ENCODE data around the gene HEATR5B.
"Not testable (repeated sequence)": the region's sequence is repeated elsewhere in the genome, so short reads cannot be mapped to it uniquely, and the experiment has no call there.

The HEATR5B gene

GRCh38 chr2:37061776-37062175, 22.4 kb downstream of the HEATR5B start:
- DNase-seq (ENCODE audit: low read depth) = no peak

DNA sequence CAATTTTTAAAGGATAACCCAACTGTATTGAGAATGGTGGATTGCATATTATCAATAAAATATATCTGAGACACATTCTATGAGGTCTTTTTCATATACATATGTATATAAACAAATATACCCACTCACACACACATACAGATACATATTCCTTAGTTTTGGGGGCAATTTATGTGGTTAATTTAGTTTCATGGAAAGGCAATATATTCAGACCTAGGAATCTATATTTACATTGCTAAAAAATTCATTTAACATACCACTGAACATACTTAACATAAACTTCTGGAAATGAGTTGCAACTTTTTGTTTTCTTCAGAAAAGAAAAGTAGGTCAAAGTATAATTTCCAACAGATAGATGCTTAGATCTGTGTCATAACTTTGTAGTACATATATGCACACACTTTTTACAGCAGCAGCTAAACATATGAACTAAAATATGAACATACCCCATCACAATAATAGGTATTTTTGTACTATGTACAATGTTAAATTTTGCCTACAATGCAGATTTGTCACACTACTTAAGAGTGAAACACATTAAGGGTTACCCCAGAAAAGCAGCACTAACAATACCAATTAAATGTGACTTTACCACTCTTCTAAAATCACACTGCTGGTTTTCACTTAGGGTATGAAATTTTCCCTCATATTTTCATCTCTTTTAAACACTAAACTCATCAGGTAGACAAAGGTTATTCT, 23.0 kb downstream of the HEATR5B start:
- DNase-seq (ENCODE audit: low read depth) = no peak

GRCh38 chr2:37060446-37060845, 23.7 kb downstream of the HEATR5B start:
- no peak for DNase-seq (ENCODE audit: low read depth)

DNA sequence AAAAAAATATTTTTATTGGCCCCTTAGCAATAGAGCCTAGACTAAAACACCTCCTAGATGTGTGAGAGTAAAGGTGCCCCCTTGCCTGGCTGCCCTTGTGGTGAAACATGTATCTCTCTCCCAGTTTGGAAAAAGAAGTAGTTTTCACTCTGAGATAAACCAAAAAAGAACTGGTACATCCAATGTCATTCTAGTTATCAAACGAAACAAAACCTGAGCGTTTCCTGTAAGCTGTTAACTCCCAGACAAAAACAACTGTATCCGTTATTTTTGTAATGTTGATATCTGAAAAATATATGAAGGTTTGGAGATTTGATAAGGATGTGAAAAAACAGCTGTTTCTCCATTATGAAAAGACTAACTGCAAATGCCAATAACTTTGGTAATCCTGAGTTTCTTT, 24.3 kb downstream of the HEATR5B start:
- no peak for DNase-seq (ENCODE audit: low read depth)

- no peak for DNase-seq (ENCODE audit: low read depth)
These were observed 31.4 kb downstream of the HEATR5B start for GRCh38 chr2:37052600-37053332.

DNA sequence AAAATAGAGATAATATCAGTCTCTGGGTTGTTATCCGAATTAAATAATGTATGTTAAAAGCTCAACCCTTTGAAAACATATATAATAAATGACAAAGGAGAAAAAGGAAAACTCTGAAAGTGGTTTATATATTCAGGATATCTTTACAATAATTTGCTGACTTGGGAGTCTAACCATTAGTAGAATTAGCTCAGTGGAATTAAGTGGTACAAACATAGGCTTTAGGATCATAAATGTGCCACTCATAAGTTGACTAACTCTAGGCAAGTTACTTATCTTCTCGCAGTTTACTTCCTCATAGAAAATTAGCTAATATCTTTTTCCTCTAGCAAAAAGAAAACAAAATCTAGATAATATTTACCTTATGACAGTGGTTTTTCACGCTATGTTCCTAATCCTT, 44.6 kb downstream of the HEATR5B start:
- DNase-seq (ENCODE audit: low read depth) = no peak

- no peak for DNase-seq (ENCODE audit: low read depth)
These were observed 46.4 kb downstream of the HEATR5B start for GRCh38 chr2:37037771-37038170.

DNA sequence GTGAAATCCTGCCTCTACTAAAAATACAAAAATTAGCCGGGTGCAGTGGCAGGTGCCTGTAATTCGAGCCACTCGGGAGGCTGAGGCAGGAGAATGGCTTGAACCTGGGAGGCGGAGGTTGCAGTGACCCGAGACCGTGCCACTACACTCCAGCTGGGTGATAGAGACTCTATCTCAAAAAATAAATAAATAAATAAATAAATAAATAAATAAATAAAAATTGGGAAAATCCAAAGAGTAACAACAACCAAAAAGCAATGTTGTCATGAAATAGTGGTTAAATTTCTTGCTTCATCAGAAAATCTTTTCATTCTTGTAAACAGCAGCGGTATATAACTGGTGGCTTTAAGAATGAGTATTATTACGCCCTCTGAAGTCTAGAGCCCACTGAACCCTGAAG, 54.4 kb downstream of the HEATR5B start:
- DNase-seq (ENCODE audit: low read depth) = no peak

- DNase-seq (ENCODE audit: low read depth) = no peak
These were observed 58.1 kb downstream of the HEATR5B start for GRCh38 chr2:37026050-37026449.

GRCh38 chr2:37020887-37021796, 63.0 kb downstream of the HEATR5B start:
- DNase-seq (ENCODE audit: low read depth) = peak; percentile 12

DNA sequence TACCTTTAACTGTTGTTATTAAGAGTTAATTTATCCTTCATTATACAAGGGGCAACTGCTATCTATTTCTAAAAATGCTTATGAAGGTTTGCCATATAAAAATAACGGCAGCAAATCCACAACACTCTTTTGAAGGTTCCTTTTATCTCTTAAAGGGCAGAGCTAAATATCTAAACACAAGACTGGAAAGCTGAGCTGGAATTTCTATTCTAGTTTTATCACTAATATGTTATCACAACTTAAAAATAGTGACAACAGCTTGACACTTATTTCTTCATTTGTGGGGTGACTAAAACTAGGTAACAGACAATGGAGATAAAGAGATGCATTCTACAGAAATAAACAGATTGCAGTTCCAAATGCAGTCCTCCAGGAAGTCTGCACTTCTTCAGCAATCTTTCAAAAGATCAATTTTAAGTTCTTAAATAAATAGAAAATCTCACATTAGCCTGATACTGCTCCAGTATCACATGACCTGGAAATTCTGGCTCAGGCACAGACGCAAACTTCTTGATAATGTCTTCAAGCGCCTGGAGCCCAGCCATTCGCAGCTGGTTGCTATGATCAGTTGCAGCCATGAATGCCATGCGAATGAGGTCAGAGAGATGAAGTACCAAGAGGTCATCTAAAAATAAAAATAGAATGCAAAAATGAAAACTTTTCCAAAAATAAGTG, 63.8 kb downstream of the HEATR5B start:
- peak; percentile 60 for DNase-seq (ENCODE audit: low read depth)

DNA sequence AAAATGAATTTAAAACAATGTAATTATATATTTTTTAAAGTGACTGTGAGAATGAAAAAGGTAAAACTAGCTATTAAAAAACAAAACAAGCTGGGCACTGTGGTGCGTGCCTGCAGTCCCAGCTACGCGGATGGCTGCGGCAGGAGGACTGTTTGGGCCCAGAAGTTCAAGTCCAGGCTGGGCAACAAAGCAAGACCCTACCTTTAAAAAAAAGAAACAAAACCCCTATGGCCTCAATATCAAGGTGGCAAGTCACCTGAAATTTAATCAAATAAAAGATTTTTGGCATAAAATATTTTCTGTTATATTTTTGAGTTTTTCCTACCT, 70.9 kb downstream of the HEATR5B start:
- DNase-seq (ENCODE audit: low read depth) = no peak

DNA sequence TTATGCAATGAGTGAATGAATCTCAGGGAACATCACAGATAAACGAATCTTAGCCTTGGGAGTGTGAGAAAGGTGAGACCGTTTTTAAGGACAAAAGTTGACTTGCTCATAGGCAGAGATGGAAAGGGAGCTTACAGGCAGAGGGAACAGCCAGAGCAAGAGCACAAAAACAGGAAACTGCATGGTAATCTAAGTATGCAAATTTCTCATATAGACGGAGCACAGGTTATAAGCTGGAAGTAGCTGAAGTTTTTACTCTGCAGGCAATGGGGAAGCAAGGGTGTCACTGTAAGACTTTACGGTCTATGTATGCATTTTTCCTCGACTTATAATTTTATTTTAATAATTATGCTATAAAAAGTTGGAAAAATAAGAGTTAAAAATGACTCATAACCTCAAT, 73.0 kb downstream of the HEATR5B start:
- DNase-seq (ENCODE audit: low read depth) = no peak

DNA sequence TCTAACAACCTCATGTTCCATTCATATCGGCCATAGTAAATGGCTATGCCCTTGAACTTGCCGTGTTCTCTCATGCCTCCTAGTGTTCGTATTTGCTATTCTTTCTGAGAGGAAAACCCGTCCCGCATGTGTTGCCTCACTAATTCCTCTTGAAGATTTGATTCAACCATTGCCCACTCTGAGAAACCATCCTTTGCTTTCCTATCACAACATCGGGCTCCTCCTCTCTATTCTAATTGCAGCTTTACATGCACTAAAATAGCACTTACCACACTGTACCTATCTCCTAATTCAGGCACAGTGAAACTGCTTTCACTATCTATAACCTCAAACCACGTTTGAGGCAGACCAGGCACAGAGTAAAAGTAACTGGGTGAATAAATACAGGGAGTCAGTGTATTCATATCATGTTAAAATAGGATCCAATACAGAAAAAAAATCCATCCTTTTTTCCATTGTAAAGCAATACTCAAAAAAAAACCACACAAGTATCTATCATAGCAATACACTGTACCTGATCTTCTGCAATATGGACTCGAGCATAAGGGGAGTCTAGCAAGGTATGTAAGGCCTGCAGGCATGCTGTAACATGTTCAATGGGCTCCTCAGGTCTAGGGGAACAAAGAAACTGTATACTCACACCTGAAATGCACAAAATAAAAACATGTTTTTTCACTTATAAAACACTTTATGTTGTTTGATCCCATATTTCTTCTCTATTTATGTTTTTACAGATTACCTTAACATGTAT, 78.9 kb downstream of the HEATR5B start:
- no peak for DNase-seq (ENCODE audit: low read depth)

DNA sequence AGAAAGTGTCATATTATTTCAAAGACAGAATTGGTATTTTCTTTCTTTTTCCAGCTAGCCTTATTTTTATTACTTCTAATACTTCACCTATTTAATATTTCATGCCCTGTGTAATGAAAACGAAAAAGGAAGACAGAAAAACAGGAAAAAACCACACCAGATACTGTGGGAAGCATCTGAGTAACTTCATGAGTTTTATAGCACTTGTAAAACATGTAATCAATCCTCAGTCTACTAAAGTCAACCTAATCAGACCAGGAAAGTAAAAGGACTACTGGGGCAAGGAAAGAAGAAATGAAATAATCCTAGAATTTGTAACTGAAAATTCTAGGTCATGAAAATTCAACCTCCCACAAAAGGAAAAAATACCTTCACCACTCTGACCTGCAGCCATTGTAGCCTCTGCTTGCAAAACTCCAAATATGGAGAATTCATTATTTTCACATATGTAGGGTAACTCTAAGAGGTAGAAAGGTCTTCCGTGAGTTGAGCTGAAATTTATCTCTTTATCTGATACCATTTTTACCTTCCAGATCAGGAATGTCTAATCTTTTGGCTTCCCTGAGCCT, 83.1 kb downstream of the HEATR5B start:
- no peak for DNase-seq (ENCODE audit: low read depth)

DNA sequence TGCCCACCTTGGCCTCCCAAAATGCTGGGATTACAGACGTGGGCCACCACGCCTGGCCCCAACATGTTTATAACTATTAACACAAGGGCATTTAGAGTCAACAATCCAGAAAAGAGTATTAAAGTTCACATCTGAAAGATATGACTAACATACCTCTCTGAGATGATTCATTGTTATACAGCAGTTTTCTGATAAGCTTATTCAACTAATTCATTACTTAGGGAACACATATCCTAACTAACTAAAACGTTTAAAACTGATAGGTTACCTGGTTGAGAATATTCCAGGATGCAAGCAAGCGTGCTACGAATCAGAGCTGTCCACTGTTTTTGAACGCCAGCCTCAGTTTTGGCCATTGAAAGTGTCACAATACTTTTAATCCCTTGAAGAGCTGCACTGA, 83.9 kb downstream of the HEATR5B start:
- no peak for DNase-seq (ENCODE audit: low read depth)

- DNase-seq (ENCODE audit: low read depth) = not testable (repeated sequence)
These were observed 84.8 kb downstream of the HEATR5B start for GRCh38 chr2:36999416-36999815.

GRCh38 chr2:36993841-36994620, 90.1 kb downstream of the HEATR5B start:
- DNase-seq (ENCODE audit: low read depth) = no peak

- DNase-seq (ENCODE audit: low read depth) = no peak
These were observed 96.2 kb downstream of the HEATR5B start for GRCh38 chr2:36988008-36988407.

DNA sequence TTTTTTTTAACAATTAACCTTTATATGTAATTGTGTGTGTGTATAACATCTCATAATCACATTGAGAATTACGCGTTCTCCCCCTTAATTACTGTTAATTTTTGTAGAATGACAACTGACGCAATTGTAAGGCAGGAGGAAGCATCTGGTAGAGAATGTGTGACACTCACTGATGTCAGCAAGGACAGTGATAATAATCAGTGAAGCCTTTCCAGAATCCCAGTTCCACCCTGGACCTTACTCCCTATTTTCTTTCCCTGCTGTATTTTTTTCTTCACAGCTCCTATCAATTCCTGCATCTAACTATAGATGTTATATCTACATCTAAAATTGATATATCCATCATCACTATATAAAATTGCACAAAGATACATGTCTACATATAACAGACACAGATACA, 101.7 kb downstream of the HEATR5B start:
- no peak for DNase-seq (ENCODE audit: low read depth)
